Gastrocnemius medialis (tissue), 4 donors: ENCODE results near the gene HNRNPF.

Experiments
- POLR2A ChIP-seq, 2 donors: fragments of 450-650 bp; IDR thresholded peaks; one replicate each; pipeline ENCODE4 v1.6.1; 2017; ENCODE audit warnings: antibody characterized with exemption in 2 of 2, mild to moderate bottlenecking in 2 of 2, moderate library complexity in 2 of 2
- TF ChIP-seq, protein P1 (sequence below), 5 experiments: fragments of 450-650 bp in 3 of 5; fragments of 200-600 bp in 2 of 5; sonication (generic) in 2 of 5; IDR thresholded peaks in 4 of 5; conservative IDR thresholded peaks in 1 of 5; 1 replicate in 4 of 5; 2 replicates in 1 of 5; pipeline ENCODE4 v1.5.1; 2016 to 2019; ENCODE audit warnings: antibody characterized with exemption in 5 of 5, mild to moderate bottlenecking in 3 of 5, moderate library complexity in 3 of 5

DNA sequence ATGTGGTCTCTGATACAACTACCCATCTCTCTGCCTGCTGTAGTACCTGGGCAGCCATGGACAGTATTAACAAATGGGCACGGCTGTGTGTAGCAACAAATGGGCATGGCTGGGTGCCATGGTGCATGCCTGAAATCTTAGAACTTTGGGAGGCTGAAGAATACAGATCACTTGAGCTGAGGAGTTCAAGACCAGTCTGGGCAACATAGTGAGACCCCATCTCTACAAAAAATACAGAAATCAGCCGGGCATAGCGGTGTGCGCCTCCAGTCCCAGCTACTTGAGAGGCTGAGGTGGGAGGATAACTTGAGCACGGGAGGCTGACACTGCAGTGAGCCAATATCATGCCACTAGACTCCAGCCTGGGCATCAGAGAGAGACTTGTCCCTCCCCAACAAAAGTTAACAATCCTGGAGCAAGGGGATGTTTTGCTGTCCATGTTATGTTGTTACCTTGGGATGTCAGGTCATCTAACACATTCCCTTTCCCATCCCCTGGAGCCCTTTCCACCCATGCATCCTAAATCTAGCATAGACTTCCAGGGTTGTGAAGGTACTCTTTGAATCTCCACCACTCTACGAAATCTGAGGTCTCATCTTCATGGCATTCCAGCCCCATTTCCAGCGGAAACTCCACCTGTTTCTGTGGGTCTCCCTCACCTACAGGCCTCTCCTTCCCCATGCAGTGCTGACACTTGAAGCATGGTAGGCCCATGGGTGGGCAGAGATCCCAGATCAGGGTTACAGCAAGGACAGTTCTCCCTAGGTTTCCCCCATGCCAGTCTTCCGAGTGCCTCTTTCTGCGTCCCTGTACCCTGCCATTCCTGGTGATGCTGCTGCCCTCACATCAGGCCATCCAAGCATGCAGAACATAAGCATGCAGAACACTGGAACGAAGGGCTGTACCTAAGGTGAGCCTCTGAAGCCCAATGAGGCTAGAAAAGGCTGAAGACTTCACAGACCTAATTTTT lies 24.4 kb downstream of the HNRNPF start:
- TF ChIP-seq, protein P1, sequence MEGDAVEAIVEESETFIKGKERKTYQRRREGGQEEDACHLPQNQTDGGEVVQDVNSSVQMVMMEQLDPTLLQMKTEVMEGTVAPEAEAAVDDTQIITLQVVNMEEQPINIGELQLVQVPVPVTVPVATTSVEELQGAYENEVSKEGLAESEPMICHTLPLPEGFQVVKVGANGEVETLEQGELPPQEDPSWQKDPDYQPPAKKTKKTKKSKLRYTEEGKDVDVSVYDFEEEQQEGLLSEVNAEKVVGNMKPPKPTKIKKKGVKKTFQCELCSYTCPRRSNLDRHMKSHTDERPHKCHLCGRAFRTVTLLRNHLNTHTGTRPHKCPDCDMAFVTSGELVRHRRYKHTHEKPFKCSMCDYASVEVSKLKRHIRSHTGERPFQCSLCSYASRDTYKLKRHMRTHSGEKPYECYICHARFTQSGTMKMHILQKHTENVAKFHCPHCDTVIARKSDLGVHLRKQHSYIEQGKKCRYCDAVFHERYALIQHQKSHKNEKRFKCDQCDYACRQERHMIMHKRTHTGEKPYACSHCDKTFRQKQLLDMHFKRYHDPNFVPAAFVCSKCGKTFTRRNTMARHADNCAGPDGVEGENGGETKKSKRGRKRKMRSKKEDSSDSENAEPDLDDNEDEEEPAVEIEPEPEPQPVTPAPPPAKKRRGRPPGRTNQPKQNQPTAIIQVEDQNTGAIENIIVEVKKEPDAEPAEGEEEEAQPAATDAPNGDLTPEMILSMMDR (IDR thresholded peaks at IDR 0.05 in 4 of 5, conservative IDR thresholded peaks at IDR 0.05 in 1 of 5), result no peak
- TF ChIP-seq POLR2A (IDR thresholded peaks at IDR 0.05), result no peak
